Middle frontal gyrus (tissue), 1 donor: ENCODE data around the gene PRKACB.

ENCODE experiments used
- DNase-seq: peaks from one replicate; pipeline ENCODE4 v3.0.0-alpha.2; 2015; ENCODE audit warnings: low spot score; ENCODE audit errors: extremely low spot score

Gene PRKACB

DNA sequence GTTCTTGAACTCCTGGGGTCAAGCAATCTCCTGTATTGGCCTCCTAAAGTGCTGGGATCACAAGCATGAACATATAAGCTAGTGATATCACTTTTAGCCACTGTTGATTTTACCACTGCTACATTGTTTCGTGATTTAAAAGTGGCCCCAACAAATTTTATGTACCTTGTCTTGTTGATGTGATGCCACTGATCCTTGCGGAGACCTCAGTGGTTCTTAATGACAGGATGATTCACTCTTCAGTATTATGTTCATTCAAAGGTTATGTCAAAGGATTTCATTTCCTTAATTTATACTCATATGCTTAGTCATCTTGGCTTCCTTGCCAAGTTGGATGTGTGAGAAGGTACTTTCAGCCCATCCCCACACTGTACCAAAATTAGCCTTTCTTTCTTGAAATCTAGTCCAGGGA is 12.1 kb downstream of the PRKACB start:
- no peak for DNase-seq

DNA sequence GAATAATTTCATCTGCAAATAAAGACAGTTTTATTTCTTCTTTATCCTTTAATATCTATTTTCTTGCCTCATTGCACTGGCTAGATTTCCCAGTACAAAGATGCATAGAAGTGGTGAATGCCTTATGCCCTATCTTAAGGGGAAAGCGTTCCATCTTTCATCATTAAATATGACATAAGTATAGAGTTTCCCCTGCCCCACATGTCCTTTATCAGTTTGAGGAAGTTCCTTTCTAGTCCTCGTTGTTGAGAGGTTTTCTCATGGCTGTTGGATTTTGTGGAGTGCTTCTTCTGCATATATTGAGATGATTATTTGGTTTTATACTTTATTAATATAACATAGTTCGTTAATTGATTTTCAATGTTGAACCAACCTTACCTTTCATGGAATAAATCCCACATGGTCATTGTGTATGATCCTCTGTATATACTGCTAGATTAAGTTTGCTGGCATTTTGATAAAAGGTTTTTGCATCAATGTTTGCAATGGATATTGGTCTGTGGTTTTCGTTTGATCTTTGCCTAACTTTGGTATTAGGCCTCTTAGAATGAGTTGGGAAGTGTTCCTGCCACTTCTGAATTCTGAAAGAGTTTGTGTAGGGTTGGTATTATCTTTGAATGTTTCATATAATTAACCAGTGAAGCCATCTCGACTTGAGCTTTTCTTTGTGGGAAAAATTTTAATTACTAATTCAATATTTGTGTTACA is 15.6 kb downstream of the PRKACB start:
- no peak for DNase-seq

DNA sequence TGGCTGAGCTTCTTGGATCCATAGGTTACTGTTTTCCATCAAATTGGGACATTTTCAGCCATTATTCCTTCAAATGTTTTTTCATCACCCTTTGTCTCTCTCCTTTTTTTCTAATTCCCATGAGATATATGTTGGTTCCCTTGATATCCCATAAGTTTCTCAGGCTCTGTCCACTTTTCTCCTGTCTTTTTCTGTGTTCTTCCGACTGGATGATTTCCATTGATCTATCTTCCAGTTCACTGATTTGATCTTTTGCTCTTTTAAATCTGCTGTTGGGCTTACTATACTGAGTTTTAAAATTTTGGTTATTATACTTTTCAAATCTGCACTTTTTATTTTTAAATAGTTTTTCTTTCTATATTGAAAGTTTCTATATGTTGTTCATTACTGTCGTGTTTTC is 18.2 kb downstream of the PRKACB start:
- DNase-seq = no peak

- no peak for DNase-seq
These were observed 19.3 kb downstream of the PRKACB start for GRCh38 chr1:84163123-84163931.

- no peak for DNase-seq
These were observed 20.1 kb downstream of the PRKACB start for GRCh38 chr1:84164161-84164560.

GRCh38 chr1:84164567-84165021 is 20.5 kb downstream of the PRKACB start:
- DNase-seq = no peak

- no peak for DNase-seq
These were observed 21.5 kb downstream of the PRKACB start for GRCh38 chr1:84165601-84166000.

GRCh38 chr1:84166797-84167196 is 22.7 kb downstream of the PRKACB start:
- no peak for DNase-seq

DNA sequence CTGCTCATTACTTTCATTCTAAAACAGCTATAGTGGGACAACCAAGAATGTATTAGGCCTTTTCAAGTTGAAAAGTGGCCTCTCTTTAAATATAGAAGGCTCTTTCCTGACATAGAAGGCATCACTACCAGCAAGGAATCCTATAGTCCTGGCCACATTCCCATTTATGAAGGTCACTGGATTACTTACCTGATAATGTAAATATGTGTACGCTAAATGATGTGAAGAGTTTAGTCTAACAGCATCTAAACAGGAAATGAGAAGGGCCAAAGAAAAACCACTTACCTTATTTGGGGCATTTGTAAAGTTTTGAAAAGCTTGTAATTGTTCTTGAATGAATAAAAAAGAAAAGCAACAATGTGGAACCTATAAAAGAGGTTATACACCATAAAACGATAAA is 24.7 kb downstream of the PRKACB start:
- DNase-seq = no peak

DNA sequence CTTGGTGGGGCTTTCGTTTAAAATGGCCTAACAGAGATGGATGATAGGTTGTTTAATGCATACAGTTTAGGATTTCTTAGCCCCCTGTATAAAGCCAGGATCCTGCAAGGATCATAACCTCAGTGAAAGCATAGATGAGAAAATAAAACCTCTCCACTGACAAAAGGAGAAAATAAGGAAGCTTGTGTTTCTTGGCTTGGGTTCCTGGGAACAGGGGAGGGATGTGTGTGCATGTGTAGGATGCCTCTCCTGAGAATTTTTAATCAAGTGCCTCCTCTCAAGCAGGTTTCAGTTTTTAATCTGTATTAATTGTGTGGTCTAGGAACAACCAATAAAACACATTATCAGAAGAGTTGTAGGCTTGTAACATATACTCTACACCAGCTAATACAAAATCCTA is 26.1 kb downstream of the PRKACB start:
- no peak for DNase-seq

DNA sequence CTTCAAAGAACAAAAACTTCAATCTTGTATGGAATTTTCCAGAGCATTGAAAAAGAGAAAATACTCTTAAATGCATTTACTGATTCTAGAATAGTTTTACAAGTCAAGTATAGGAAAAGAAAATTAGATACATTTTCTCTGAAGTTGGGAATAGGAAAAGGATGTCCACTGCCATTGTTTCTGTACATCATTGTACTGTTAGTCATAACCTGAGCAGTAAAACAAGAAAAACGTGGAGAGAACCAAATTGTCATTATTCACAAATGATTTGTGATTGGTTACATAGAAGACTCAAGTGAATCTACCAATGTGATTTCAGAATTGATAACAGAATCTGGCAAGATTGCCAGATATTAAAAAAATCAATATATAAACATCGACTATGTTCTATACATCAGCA is 27.4 kb downstream of the PRKACB start:
- DNase-seq = no peak

GRCh38 chr1:84174051-84174556 is 30.0 kb downstream of the PRKACB start:
- no peak for DNase-seq

GRCh38 chr1:84181350-84182005 is 37.4 kb downstream of the PRKACB start:
- no peak for DNase-seq

GRCh38 chr1:84190455-84190854 is 46.4 kb downstream of the PRKACB start:
- no peak for DNase-seq

- DNase-seq = no peak
These were observed 48.6 kb downstream of the PRKACB start for GRCh38 chr1:84192681-84193080.

- DNase-seq = no peak
These were observed 54.8 kb downstream of the PRKACB start for GRCh38 chr1:84198832-84199231.

DNA sequence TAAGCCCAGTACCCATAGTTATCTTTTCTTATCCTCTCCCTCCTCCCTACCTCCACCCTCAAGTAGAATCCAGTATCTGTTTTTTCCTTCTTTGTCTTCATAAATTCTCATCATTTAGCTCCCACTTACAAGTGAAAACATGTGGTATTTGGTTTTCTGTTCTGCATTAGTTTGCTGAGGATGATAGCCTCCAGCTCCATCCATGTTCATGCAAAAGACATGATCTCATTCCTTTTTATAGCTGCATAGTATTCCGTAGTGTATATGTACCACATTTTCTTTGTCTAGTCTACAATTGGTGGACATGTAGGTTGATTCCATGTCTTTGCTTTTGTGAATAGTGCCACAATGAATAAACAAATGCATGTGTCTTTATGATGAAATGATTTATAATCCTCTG is 55.2 kb downstream of the PRKACB start:
- no peak for DNase-seq

DNA sequence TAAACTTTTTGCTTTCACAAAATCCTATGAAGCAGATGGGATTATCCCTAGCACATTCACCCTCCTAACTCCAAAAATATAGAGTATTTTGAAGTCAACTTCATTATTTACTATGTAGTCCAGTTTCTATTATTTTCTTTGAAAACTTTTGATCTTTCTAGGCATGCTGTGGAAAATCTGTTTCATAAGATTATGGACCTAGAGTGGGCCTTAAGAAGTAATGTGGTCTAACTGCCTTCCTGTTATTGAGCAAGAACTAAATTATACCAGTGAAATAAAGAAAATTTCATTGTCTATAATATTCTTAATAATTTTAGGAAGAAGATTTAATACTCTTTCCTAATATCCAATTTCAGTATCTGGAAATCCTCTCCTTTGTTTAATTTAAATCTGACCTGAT is 58.1 kb downstream of the PRKACB start:
- no peak for DNase-seq

- DNase-seq = no peak
These were observed 62.3 kb downstream of the PRKACB start for GRCh38 chr1:84206375-84206774.

DNA sequence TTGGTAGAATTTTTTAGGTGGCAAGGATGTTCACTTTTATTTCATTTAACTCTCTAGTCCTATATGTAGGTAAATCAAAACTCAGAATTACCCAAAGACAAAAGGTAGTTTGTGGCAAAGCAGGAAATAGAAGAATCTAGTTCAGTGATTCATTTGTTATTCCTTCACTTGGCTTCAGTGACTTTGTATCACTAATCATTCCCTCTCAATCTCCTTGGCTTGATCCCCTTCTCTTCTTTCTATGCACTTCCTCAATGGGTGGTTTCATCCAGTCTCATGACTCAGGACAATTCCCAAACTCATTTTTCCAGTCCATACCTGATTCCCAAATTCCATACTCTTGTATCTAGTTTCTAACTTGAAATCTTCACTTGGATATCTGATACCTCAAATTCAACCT is 64.9 kb downstream of the PRKACB start:
- no peak for DNase-seq

DNA sequence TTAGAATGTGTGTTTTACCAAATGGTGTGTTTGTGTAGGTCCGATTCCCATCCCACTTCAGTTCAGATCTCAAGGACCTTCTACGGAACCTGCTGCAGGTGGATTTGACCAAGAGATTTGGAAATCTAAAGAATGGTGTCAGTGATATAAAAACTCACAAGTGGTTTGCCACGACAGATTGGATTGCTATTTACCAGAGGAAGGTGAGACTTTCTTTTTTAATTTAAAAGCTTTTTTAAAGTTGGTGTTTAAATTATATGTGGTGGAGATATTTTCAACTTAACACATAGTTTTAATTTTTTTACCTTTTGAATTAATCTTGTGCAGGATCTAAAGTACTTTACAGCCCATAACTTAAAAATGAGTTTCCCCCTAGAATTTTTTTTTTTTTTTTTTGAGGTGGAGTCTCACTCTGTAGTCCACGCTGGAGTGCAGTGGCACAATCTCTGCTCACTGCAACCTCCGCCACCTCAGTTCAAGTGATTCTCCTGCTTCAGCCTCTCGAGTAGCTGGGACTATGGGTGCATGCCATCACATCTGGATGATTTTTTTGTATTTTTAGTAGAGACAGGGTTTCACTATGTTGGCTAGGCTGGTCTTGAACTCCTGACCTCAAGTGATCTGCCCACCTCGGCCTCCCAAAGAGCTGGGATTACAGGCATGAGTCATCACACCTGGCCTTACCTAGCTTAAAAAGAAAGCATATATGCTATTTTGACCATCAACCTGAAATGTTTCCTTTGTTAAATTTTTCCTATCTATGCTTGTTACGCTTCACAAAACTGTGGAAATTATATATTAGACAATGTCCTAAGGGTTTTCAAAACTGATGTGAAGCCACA is 70.3 kb downstream of the PRKACB start:
- no peak for DNase-seq
